ENCODE data around the gene CREB3L1. TPM values are rescaled to one million over a fixed set of nuclear protein-coding genes. Genes with fewer than 3 reads are reported as not detected.

The CREB3L1 gene
- total RNA-seq, 1 donor from 2014 or later = 6.1 TPM

DNA sequence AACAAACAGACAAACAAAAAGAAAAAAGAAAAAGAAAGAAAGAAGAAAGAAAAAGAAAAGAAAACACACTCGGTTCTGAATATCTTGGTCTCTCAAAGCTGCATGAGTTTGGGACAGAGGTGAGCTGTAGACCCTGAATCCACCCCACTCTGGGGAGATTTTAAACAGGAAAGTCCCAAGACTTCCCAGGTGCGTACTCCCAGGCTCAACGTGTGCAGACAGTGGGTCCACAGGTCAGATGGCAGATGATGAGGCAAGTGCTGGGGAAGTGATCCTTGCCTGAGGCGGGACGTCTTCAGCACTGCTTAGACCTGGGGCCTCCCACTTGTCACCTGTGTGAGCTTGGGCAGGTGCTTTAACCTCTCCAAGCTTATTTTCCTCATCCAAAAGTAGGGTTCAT, 9.3 kb downstream of the CREB3L1 start:
- no peaks in the 10 kb centered on the region for H3K36me3 Mint-ChIP-seq (ENCODE audit: unreplicated experiment)
- H3K9me3 Mint-ChIP-seq (ENCODE audit: unreplicated experiment) = peaks cover 2% of the 10 kb centered on the region
- H3K27me3 Mint-ChIP-seq (ENCODE audit: unreplicated experiment) = peaks cover 3% of the 10 kb centered on the region
- TF ChIP-seq, protein P1, sequence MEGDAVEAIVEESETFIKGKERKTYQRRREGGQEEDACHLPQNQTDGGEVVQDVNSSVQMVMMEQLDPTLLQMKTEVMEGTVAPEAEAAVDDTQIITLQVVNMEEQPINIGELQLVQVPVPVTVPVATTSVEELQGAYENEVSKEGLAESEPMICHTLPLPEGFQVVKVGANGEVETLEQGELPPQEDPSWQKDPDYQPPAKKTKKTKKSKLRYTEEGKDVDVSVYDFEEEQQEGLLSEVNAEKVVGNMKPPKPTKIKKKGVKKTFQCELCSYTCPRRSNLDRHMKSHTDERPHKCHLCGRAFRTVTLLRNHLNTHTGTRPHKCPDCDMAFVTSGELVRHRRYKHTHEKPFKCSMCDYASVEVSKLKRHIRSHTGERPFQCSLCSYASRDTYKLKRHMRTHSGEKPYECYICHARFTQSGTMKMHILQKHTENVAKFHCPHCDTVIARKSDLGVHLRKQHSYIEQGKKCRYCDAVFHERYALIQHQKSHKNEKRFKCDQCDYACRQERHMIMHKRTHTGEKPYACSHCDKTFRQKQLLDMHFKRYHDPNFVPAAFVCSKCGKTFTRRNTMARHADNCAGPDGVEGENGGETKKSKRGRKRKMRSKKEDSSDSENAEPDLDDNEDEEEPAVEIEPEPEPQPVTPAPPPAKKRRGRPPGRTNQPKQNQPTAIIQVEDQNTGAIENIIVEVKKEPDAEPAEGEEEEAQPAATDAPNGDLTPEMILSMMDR (IDR thresholded peaks at IDR 0.05; ENCODE audit: partially characterized antibody, unreplicated experiment) = no peak
- no peak overlapping the region for H3K27ac Mint-ChIP-seq (ENCODE audit: unreplicated experiment)
- no peak overlapping the region for H3K4me3 Mint-ChIP-seq (ENCODE audit: unreplicated experiment)
- DNase-seq = no peak
- H3K4me1 Mint-ChIP-seq (ENCODE audit: low read depth, unreplicated experiment) = peaks cover 10% of the 10 kb centered on the region

DNA sequence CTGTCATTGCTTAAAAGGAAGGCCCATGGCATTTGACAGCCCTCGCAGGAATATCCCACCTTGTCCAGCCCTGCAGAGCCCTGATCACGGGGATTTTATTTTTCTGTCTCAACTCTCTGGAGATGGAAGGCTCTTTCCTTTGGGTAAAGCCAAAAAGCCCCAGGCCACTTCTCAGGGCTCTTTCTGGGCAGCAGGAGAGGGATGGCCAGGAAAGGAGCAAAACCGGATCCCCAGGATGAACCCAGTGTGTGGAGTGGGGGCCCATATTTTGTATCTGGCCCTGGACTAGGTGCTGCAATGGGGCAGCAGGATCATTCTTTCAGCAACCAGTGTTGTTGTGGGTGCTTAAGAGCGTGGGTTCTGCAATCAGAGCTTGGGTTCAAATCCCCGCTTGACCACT, 11.0 kb downstream of the CREB3L1 start:
- no peak for DNase-seq

GRCh38 chr11:46290011-46290410, 12.5 kb downstream of the CREB3L1 start:
- DNase-seq = no peak
- TF ChIP-seq, protein P1 (IDR thresholded peaks at IDR 0.05; ENCODE audit: partially characterized antibody, unreplicated experiment) = no peak
- Mint-ChIP-seq H3K27ac (ENCODE audit: unreplicated experiment) (no peak overlapping the region), H3K4me3 (ENCODE audit: unreplicated experiment) (no peak overlapping the region), H3K9me3 (ENCODE audit: unreplicated experiment) (peaks cover 2% of the 10 kb centered on the region), H3K4me1 (ENCODE audit: low read depth, unreplicated experiment) (peaks cover 6% of the 10 kb centered on the region), H3K27me3 (ENCODE audit: unreplicated experiment) (peaks cover 2% of the 10 kb centered on the region), H3K36me3 (ENCODE audit: unreplicated experiment) (no peaks in the 10 kb centered on the region)

More for the DNA sequence above, 11.0 kb downstream of the CREB3L1 start:
- peaks cover 6% of the 10 kb centered on the region for H3K4me1 Mint-ChIP-seq (ENCODE audit: low read depth, unreplicated experiment)
- TF ChIP-seq, protein P1 (IDR thresholded peaks at IDR 0.05; ENCODE audit: partially characterized antibody, unreplicated experiment) = no peak
- H3K9me3 Mint-ChIP-seq (ENCODE audit: unreplicated experiment) = peaks cover 2% of the 10 kb centered on the region
- H3K4me3 Mint-ChIP-seq (ENCODE audit: unreplicated experiment) = no peak overlapping the region
- H3K27ac Mint-ChIP-seq (ENCODE audit: unreplicated experiment) = no peak overlapping the region
- peaks cover 2% of the 10 kb centered on the region for H3K27me3 Mint-ChIP-seq (ENCODE audit: unreplicated experiment)
- H3K36me3 Mint-ChIP-seq (ENCODE audit: unreplicated experiment) = no peaks in the 10 kb centered on the region

GRCh38 chr11:46290598-46291309, 13.3 kb downstream of the CREB3L1 start:
- Mint-ChIP-seq H3K27ac (ENCODE audit: unreplicated experiment) (no peak overlapping the region), H3K4me1 (ENCODE audit: low read depth, unreplicated experiment) (peaks cover 6% of the 10 kb centered on the region), H3K27me3 (ENCODE audit: unreplicated experiment) (peaks cover 2% of the 10 kb centered on the region), H3K36me3 (ENCODE audit: unreplicated experiment) (no peaks in the 10 kb centered on the region), H3K9me3 (ENCODE audit: unreplicated experiment) (peaks cover 2% of the 10 kb centered on the region), H3K4me3 (ENCODE audit: unreplicated experiment) (no peak overlapping the region)
- TF ChIP-seq, protein P1 (IDR thresholded peaks at IDR 0.05; ENCODE audit: partially characterized antibody, unreplicated experiment) = no peak
- DNase-seq = no peak

DNA sequence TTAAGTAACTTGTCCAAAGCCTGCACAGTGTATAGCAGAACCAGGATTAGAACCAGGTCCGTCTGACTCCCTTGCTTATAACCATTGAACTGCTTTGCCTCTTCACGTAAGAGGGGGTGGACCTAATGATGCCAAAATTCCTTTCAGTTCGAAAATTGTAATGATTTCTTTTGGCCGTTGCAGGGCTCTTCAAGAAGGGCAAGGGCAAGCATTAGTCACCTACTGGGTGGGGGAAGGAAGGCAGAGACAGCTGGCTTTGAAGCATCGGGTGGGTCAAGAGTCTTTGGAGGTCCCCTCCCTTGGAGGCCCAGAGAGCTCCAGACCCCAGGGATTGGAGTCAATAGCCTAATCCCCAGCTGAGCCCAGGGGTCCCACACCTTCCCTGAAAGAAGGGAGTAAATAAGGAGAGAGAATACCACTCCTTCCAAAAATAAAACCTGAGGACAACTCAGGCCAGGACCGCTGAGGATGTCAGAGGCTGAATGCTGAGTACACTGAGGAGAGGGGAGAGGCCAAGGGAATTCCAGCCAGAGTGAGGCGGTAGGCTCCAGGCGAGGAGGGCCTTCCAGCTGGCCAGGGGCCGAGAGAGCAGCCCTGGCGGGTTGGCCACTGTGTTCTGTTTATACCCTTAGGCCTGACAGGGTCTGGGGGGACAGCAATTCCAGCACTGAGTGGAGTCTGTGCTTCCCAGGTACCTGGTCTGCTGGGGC, 14.1 kb downstream of the CREB3L1 start:
- no peak overlapping the region for H3K4me3 Mint-ChIP-seq (ENCODE audit: unreplicated experiment)
- H3K27ac Mint-ChIP-seq (ENCODE audit: unreplicated experiment) = no peak overlapping the region
- H3K27me3 Mint-ChIP-seq (ENCODE audit: unreplicated experiment) = peaks cover 2% of the 10 kb centered on the region
- TF ChIP-seq, protein P1 (IDR thresholded peaks at IDR 0.05; ENCODE audit: partially characterized antibody, unreplicated experiment) = no peak
- DNase-seq = no peak
- no peaks in the 10 kb centered on the region for H3K36me3 Mint-ChIP-seq (ENCODE audit: unreplicated experiment)
- peaks cover 6% of the 10 kb centered on the region for H3K4me1 Mint-ChIP-seq (ENCODE audit: low read depth, unreplicated experiment)
- H3K9me3 Mint-ChIP-seq (ENCODE audit: unreplicated experiment) = no peaks in the 10 kb centered on the region
